Loucy (cell line): ENCODE data around the gene KIF16B.

Experiments
- EZH2phosphoT487 ChIP-seq: fragments of 200-600 bp; IDR thresholded peaks from 2 replicates; pipeline ENCODE4 v1.6.1; 2018; ENCODE audit warnings: antibody characterized with exemption, mild to moderate bottlenecking, moderate library complexity, borderline replicate concordance
- TF ChIP-seq, protein P1 (sequence below): fragments of 200-600 bp; sonication (generic); conservative IDR thresholded peaks from 2 replicates; pipeline ENCODE4 v1.5.1; 2014; ENCODE audit warnings: mild to moderate bottlenecking, antibody characterized with exemption, low read length

GRCh38 chr20:16537918-16538317 lies 35.3 kb downstream of the KIF16B start:
- TF ChIP-seq, protein P1, sequence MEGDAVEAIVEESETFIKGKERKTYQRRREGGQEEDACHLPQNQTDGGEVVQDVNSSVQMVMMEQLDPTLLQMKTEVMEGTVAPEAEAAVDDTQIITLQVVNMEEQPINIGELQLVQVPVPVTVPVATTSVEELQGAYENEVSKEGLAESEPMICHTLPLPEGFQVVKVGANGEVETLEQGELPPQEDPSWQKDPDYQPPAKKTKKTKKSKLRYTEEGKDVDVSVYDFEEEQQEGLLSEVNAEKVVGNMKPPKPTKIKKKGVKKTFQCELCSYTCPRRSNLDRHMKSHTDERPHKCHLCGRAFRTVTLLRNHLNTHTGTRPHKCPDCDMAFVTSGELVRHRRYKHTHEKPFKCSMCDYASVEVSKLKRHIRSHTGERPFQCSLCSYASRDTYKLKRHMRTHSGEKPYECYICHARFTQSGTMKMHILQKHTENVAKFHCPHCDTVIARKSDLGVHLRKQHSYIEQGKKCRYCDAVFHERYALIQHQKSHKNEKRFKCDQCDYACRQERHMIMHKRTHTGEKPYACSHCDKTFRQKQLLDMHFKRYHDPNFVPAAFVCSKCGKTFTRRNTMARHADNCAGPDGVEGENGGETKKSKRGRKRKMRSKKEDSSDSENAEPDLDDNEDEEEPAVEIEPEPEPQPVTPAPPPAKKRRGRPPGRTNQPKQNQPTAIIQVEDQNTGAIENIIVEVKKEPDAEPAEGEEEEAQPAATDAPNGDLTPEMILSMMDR, result no peak
- TF ChIP-seq EZH2phosphoT487, result no peak
